ACHN (cell line): ENCODE data around the gene CLDN18.

ENCODE experiments used
- DNase-seq: peaks from one replicate; pipeline ENCODE4 v3.0.0-alpha.2; 2015
- in situ Hi-C: cut with HindIII; loops from 2 replicates; pipeline ENCODE4 v1.10.0; 2017; ENCODE audit warnings: low sequenced_read_pairs, low pct_ligation_motif_present, low pct_unique_long_range_greater_than_20kb

Gene CLDN18

DNA sequence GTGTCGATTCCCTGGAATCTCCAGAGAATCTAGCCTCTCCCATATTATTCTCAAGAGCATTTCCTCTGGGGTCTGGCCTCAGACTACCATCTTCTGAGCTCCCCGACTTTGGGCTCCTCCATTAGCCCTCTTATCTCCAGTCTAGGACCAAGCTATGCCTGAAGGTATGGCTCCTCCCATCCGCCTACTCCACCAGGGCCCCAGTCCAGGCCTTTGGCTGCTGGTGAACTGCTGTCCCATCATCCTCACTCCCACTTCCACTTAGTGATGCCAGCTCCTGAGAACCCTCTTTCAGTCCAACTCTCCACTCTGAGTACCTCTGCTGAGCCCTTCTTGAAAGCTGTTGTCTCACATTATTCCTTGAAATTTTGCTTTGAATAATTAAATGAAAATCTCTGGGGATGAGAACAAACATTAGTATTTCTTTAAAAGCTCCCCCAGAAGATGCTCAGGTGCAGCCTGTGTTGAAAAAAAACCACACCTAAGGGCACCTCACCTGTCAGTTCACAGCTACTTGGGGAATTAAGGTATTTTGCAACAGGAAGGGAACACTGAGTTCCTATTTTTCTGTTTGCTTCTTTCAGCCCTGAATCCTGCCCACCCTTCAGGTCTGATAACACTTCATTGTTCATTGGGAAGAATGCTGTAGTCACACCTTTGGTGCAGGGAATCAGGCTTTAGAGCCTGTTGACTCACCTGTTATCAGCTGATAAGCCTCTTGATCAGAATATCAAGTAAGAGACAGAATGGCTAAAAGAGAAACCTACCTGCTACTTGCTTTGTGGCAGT lies 9.5 kb downstream of the CLDN18 start:
- DNase-seq, result no peak
- in situ Hi-C loops, result no loop called here

DNA sequence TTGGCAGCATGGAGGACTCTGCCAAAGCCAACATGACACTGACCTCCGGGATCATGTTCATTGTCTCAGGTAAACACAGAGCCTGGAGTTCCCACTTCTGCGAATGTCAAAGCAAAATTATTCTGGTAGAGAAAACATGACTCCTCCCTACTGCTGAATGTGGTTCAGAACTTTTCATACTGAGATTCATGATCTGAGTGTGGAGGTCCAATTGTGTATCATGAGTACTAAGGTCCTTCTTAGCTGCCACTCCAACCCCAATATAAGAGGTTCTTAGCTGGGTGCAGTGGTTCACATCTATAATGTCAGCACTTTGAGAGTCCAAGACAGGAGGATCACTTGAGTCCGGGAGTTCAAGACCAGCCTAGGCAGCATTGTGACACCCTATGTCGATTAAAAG lies 13.8 kb downstream of the CLDN18 start:
- in situ Hi-C loops, result no loop called here
- DNase-seq, result no peak

DNA sequence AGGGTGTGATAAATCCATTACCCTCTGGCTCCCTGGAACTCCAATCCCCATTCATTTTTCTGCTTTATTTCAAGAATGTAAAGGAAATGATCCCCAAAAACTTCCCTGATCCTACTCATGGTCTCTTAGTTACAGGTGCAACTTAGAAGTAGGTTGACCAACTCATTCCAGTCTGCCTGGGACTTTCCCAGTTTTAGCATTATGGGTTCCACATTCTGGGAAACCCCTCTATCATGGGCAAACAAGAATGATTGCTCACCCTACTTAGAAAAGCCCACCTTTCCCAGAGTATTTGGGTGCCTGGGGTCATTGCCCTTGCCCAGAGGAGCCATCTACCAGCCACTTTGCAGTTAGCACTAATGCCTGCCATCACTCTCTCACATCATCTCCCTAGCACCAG lies 15.6 kb downstream of the CLDN18 start:
- in situ Hi-C loops, result no loop called here
- DNase-seq, result no peak

DNA sequence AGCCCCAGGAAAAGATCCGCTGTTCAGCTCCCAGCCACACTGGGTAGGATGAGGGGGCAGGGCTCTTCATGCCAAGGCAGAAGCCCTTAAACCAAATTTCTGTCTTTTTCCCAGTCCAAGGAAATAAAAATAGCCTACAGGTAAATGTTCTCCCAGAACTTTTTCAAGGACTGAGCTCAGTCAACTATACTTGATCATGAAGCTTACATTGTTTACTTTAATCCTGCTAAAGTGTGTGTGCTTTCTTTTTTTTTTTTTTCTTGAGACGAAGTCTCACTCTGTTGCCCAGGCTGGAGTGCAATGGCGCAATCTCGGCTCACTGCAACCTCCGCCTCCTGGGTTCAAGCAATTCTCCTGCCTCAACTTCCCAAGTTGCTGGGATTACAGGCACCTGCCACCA lies 17.9 kb downstream of the CLDN18 start:
- in situ Hi-C loops, result no loop called here
- DNase-seq, result no peak

DNA sequence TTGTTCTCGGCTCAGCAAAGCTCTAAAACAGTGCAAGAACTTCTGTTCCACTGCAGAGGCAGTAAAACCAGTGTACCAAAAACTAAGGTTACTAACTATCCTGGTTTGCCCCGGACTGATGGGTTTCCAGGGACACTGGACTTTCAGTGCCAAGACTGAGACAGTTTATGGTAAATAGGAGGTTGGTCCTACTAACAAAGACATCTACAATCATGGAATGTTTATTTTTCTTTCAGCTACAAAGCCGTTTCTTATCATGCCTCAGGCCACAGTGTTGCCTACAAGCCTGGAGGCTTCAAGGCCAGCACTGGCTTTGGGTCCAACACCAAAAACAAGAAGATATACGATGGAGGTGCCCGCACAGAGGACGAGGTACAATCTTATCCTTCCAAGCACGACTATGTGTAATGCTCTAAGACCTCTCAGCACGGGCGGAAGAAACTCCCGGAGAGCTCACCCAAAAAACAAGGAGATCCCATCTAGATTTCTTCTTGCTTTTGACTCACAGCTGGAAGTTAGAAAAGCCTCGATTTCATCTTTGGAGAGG lies 20.8 kb downstream of the CLDN18 start:
- in situ Hi-C loops, result no loop called here
- no peak for DNase-seq

DNA sequence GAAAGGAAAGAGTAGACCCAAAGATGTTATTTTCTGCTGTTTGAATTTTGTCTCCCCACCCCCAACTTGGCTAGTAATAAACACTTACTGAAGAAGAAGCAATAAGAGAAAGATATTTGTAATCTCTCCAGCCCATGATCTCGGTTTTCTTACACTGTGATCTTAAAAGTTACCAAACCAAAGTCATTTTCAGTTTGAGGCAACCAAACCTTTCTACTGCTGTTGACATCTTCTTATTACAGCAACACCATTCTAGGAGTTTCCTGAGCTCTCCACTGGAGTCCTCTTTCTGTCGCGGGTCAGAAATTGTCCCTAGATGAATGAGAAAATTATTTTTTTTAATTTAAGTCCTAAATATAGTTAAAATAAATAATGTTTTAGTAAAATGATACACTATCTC lies 21.6 kb downstream of the CLDN18 start:
- in situ Hi-C loops, result no loop called here
- no peak for DNase-seq

DNA sequence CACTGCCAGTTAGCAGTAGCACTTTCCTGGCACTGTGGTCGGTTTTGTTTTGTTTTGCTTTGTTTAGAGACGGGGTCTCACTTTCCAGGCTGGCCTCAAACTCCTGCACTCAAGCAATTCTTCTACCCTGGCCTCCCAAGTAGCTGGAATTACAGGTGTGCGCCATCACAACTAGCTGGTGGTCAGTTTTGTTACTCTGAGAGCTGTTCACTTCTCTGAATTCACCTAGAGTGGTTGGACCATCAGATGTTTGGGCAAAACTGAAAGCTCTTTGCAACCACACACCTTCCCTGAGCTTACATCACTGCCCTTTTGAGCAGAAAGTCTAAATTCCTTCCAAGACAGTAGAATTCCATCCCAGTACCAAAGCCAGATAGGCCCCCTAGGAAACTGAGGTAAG lies 22.6 kb downstream of the CLDN18 start:
- no peak for DNase-seq
- in situ Hi-C loops, result no loop called here

DNA sequence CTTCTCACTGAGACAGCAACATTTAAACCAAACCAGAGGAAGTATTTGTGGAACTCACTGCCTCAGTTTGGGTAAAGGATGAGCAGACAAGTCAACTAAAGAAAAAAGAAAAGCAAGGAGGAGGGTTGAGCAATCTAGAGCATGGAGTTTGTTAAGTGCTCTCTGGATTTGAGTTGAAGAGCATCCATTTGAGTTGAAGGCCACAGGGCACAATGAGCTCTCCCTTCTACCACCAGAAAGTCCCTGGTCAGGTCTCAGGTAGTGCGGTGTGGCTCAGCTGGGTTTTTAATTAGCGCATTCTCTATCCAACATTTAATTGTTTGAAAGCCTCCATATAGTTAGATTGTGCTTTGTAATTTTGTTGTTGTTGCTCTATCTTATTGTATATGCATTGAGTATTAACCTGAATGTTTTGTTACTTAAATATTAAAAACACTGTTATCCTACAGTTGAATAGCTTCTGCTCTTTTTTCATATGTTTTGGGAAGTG lies 23.3 kb downstream of the CLDN18 start:
- in situ Hi-C loops, result no loop called here
- no peak for DNase-seq

DNA sequence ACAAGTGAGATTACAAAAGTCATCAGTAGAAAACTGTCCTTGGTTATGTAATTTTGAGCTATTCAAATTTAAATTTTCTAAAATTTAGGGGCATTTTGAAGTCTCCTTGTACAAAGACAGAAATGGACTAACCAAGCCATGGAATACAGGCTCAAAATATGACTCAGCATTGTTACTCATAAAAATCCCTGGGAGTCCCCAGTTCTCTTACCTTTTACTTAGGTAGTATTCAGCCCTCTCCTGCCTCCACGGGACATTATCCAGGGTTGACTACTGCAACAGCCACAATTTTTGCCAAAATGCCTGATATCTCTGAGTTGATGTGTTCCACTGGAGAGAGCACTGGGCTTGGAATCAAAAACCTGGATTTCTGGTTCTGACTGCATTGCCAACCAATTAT lies 25.0 kb downstream of the CLDN18 start:
- in situ Hi-C loops, result no loop called here
- DNase-seq, result no peak

DNA sequence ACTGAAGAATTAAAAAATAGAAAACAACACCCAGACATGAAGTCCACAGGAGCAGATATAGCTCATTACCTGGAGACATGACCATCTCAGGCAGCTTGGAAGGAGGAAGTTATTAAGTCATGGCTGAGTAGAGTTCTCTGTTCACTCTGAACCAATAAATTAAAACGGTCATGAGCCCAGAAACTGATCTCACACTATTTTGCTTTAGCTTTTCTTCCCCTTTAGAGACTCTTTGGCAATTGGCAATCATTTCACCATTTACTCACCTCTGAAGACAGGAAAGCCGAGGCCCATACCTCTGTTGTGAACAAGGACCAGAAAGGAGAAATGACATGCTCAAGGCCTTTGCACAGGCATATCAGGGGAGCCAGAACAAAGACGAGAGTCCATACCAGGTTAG lies 26.6 kb downstream of the CLDN18 start:
- in situ Hi-C loops, result no loop called here
- no peak for DNase-seq

DNA sequence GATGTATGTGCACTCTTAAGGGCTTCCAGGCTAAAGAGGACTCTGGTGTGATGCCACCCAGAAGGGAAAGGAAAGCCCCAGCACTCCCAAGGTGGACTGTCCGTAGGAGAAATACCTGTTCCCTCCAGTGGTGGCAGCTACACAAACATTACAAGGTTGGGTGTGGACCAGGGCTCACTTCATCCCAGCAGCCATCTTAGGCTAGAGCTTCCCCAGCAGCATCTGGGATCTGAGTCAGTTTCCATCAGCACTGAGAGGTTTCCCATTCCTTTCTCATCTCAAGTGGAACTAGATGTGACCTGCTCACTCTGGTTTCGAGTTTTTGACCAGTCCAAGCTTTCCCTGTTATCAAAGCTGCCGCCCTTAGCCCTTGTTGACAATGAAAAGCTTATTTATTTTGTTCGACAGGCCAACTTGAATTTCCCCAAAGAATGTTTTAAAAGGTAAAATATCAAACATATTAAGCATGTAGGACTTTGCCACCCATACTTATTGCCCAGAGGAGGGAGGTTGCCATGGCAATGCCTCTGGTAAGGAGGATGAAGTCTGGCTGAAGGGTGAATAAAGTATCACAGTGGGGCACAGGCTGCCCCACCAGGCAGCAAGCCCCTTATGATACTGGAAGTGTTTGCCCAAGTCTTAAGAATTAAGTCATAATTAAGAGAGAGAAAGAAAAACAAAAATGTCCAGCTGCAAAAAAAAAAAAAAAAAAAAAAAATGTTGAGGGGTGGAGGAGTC lies 28.9 kb downstream of the CLDN18 start:
- in situ Hi-C loops, result no loop called here
- DNase-seq, result no peak

DNA sequence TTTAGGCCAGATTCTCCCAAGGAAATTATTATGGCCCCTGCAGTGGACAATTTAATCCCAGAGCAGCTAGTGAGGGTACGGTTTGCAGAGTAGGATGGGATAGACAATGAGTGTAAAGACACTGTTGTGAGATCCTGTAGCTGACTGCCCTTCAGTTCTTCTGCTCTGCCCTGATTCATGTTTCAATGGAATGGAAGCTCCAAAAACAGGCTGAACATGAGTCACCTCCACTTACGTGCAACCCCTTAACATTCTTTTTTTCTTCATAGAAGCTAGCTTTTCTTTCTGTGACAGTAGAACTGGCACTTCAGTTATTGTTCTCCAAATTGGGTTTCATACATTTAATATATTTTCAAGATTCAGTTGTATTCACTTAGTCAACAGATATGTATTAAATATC lies 32.1 kb downstream of the CLDN18 start:
- DNase-seq, result no peak
- in situ Hi-C loops, result no loop called here

DNA sequence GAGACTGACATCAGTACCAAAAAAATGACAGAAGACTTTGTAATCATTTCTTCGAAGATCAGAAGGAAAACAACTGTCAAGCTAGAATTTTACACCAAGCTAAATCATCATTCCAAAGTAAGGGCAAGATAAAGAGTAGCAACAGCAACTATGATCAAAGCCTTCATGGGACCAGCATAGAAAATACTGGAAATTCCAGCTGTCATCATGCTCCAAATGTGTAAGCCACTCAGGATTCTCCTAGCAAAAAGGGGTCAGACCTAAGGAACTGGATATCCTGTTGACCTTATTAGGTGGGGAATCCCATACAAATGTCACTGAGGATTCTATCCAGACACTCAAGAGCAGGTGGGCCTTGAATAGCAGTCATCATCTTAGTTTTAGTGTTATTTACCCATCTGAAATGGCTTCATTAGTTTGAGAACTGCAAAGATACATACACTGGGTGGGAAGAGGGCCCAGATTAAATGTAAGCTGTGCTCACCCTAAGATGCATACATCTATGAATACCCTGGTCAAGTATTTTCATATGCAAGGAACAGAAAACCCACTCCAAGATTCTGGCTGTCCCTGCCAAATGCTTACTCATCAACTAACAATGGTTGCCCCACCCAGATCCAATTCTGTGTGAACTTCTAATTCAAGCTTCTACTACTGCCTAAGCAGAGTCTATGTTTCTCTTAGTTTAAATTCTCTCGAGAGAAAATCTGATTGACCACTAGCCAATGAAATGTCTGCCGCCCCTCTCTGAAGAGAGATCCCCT lies 33.5 kb downstream of the CLDN18 start:
- DNase-seq, result no peak
- in situ Hi-C loops, result no loop called here

DNA sequence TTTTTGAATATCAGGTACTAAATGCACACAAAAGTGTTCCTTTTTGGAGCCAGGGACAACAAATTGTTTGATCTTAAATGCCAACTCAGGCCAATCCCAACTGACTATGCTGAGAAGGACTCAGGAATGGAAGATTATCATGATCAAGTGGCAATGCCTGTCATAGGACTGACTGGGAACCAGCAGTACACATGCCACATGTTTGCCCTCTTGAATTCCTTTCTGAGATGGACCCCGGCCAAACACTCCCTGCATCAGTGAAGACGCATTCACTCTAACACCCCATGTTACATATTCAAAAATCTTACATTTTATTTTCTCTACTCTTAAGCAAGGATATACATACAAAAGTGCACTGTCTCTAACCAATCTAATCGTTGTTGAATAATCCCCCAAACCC lies 36.1 kb downstream of the CLDN18 start:
- in situ Hi-C loops, result no loop called here
- no peak for DNase-seq

DNA sequence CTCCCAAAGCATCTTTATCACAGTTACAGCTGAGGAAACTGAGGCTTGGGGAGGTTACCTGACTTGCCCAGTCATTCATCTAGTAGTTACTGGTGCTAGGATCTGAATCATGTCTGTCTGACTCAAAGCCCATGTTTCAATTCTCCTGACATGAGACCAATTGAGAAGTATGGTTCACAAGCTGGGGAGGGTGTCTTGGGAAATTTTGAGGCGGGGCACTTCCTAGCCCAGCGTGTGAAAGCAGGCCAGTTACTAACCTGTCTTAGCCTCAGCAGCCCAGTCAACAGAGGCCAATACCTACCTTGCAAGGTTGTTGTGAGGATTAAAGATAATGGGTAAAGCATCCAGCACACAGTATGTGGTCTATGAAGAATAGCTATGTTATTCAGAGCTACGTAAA lies 37.0 kb downstream of the CLDN18 start:
- DNase-seq, result no peak
- in situ Hi-C loops, result no loop called here

DNA sequence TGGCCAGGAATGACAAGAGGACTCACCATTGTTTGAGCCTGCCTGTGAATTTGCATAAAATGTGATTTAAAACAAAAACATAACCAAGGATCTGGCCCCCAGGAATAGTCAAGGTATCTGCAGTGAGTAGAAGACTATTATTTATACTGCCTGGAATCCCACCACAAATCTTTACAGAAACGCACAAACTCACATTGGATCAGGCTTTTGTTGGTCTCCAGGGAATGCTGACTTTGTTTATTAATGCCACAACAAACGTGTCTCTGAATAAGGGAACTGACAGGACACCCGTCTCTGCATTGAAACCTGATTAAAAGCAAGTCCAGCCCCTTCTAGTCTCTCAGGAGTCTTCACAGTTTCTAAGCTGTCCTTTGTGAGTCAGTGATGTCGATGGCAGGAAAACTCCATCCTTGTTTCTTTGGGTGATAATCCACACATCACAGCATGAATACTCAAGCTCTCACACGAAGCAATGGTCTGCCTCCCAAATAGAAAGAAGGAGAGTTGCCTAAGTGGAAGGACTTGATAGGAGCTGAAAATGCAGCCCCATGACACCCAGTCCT lies 37.7 kb downstream of the CLDN18 start:
- in situ Hi-C loops, result no loop called here
- no peak for DNase-seq

DNA sequence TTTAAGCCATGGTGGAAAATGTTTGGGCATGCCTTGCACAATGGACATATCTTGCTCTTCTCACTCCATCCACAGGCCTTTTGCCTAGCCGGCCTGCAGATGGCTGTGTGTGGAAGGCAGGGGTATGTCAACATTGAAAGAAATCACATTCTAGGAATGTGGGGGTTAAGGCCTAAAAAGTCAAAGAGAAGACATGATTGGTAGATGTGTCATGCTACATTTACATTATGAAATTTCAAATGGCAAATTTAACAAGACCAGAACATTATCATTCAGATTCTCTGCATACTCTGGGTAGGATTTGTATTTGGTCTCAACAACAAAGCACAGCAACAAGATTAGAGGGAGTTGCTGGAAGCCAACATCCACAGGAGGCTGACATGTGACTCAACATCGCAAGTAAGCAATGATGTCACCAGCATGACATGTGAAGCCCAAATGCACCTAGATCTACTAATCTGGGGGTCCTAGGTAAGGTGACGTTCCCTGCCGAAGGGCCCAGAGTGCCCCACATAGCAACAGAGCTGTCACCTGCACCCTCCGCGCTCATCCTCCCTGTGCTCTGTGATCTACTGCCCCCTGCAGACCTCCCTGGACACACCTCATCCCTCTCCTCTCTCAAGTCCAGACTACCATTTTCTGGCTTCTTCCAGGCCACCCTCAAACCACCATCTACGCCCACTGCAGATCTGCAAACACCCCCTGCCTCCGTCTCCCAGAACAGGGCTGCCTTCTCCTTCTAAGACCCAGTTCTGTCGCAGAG lies 39.4 kb downstream of the CLDN18 start:
- DNase-seq, result no peak
- in situ Hi-C loops, result no loop called here
